ENCODE results near the gene MTFR1L. TPM values are rescaled to one million over a fixed set of nuclear protein-coding genes. Genes with fewer than 3 reads are reported as not detected.

MTFR1L gene
- polyA plus RNA-seq, 2 of the 4 experiments (the other 2 are of a cell fraction): 26.1 TPM

DNA sequence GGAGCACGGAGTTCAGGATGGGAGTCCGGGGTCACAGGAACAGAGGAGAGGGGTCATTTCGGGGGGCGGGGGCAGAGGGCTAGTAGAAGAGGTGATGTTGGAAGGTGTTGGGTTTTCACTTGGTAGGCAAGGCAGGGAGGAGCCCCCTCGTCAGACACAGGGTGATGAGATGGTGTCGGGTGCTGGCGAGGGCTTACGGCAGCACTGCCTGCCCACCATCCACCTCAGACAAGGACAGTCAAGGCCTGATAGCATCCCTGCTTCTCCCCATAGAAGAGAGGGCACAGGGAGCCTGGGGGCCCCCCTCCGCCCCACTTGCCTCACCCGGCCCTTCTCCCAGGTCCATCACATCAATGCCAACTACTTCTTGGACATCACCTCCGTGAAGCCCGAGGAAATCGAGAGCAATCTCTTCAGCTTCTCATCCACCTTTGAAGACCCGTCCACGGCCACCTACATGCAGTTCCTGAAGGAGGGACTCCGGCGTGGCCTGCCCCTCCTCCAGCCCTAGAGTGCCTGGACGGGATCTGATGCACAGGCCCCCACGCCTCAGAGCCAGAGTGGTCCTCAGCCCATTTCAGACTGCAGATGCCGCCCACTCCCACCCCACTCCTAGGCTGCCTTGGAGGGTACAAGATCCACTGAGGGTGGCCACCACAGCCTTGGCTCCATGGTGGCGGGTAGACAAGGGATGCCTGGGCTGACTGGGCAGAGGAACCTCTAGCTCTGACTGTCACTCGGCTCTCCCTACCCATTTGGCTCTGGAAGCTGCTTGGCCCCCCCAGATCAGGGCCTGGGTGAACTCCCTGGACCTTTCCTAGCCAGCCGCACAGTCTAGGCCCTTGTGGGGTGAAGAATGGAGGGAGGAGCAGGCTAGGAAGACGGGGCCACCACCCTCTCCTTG, 4.3 kb upstream of the MTFR1L start (continued):
- TF ChIP-seq CTCF (IDR thresholded peaks at IDR 0.05) (no peak), MAFK (IDR thresholded peaks at IDR 0.05; ENCODE audit: partially characterized antibody) (no peak), EHMT2 (IDR thresholded peaks at IDR 0.05; ENCODE audit: low read depth) (no peak)

DNA sequence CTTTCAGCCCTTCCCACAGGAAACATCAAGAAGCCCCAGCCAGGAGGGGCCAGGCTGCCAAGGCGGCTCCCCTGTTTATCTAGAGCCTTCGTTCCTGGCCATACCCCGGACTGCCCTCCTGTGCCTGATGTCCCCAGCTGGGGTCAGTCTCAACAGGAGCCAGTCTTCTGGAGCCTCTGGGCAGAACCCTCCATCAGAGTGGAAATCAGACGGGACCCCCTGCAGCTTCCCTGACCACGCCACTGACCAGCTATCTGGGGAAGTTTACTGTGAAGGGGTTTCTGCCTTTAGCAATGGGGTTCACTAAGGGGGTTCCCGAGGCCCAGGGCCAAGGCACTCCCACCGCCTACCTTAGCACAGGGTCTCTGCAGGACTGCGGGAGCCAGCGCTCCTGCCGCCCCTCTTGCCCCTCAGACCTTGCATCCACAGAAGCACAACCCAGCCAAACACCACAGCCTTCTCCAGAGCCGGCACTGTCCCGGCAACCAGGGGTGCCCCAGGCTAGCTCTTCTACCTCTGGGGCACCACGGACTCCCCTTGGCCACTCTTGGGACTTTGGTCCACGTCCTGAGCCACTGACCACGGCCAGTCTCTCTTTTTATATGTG, 3.5 kb upstream of the MTFR1L start:
- no peak overlapping the region for H3K27ac ChIP-seq
- peaks cover 12% of the 10 kb centered on the region for H3K4me1 ChIP-seq
- H3K4me2 ChIP-seq: no peak overlapping the region
- H3K9me3 ChIP-seq: no peaks in the 10 kb centered on the region
- H3K4me3 ChIP-seq: no peak overlapping the region
- DNase-seq (ENCODE audit: low read depth in 1 of 2, low spot score in 1 of 2) (no peak), FAIRE-seq (no peak), ATAC-seq (no peak)
- 94% methylated on average over 14 of the region's 15 CpGs for WGBS (ENCODE audit: missing lambda C conversion rate)
- TF ChIP-seq REST (IDR thresholded peaks at IDR 0.05) (no peak), ESRRA (IDR thresholded peaks at IDR 0.05; ENCODE audit: borderline replicate concordance, low read length) (no peak), HOXB13 (CRISPR knock-in tag; IDR thresholded peaks at IDR 0.05; ENCODE audit: low read depth) (no peak), PHF8 (IDR thresholded peaks at IDR 0.05; ENCODE audit: borderline replicate concordance, low read depth) (no peak), CHD2 (IDR thresholded peaks at IDR 0.05; ENCODE audit: low read length, partially characterized antibody) (no peak)
- TF ChIP-seq, protein P1, sequence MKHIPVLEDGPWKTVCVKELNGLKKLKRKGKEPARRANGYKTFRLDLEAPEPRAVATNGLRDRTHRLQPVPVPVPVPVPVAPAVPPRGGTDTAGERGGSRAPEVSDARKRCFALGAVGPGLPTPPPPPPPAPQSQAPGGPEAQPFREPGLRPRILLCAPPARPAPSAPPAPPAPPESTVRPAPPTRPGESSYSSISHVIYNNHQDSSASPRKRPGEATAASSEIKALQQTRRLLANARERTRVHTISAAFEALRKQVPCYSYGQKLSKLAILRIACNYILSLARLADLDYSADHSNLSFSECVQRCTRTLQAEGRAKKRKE (CRISPR knock-in tag; IDR thresholded peaks at IDR 0.05; ENCODE audit: low read depth): no peak
- POLR2A ChIA-PET: no interaction called here
- CTCF ChIA-PET: no interaction called here

GRCh38 chr1:25817840-25818501, 1.8 kb upstream of the MTFR1L start:
- ATAC-seq (no peak), FAIRE-seq (no peak), DNase-seq (ENCODE audit: low read depth in 1 of 2, low spot score in 1 of 2) (no peak)
- 49% methylated on average over 3 of the region's 8 CpGs for WGBS (ENCODE audit: missing lambda C conversion rate)
- ChIA-PET POLR2A (no interaction called here), CTCF (interaction anchor here (1.0 kb wide), 1 partner anchor 181 kb away, joined by 3 read pairs; no protein-coding TSS in a partner anchor)
- Histone ChIP-seq H3K4me3 (no peak overlapping the region), H3K4me2 (peak overlapping the region; percentile 83; the same call in 2 of the 3 replicates), H3K27ac (0 out of 6 replicates have a peak overlapping the region, but pooled peaks of 1 of the 2 experiments have one; percentile 13), H3K9me3 (no peaks in the 10 kb centered on the region), H3K4me1 (peaks cover 13% of the 10 kb centered on the region)
- TF ChIP-seq, protein P2, sequence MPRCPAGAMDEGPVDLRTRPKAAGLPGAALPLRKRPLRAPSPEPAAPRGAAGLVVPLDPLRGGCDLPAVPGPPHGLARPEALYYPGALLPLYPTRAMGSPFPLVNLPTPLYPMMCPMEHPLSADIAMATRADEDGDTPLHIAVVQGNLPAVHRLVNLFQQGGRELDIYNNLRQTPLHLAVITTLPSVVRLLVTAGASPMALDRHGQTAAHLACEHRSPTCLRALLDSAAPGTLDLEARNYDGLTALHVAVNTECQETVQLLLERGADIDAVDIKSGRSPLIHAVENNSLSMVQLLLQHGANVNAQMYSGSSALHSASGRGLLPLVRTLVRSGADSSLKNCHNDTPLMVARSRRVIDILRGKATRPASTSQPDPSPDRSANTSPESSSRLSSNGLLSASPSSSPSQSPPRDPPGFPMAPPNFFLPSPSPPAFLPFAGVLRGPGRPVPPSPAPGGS (IDR thresholded peaks at IDR 0.05): no peak
- TF ChIP-seq FOSB (CRISPR knock-in tag; IDR thresholded peaks at IDR 0.05) (no peak), PHF8 (IDR thresholded peaks at IDR 0.05; ENCODE audit: borderline replicate concordance, low read depth) (no peak), TP53 (CRISPR knock-in tag; IDR thresholded peaks at IDR 0.05) (no peak), NFE2L2 (conservative IDR thresholded peaks at IDR 0.05; ENCODE audit: low read length) (no peak), JUN (IDR thresholded peaks at IDR 0.05) (no peak), BHLHE40 (IDR thresholded peaks at IDR 0.05; ENCODE audit: low read depth, low read length) (no peak), TFCP2L1 (CRISPR knock-in tag; IDR thresholded peaks at IDR 0.05) (no peak), ZSCAN20 (CRISPR knock-in tag; IDR thresholded peaks at IDR 0.05) (no peak), CHD2 (IDR thresholded peaks at IDR 0.05; ENCODE audit: low read length, partially characterized antibody) (no peak), EHMT2 (IDR thresholded peaks at IDR 0.05; ENCODE audit: low read depth) (no peak), CEBPB (IDR thresholded peaks at IDR 0.05) (no peak), HEYL (CRISPR knock-in tag; IDR thresholded peaks at IDR 0.05) (no peak), ZFP36 (IDR thresholded peaks at IDR 0.05; ENCODE audit: borderline replicate concordance, partially characterized antibody) (no peak), NPAS2 (CRISPR knock-in tag; IDR thresholded peaks at IDR 0.05; ENCODE audit: borderline replicate concordance) (no peak), RNF2 (IDR thresholded peaks at IDR 0.05; ENCODE audit: borderline replicate concordance, low read depth) (no peak)
- TF ChIP-seq, protein P3, sequence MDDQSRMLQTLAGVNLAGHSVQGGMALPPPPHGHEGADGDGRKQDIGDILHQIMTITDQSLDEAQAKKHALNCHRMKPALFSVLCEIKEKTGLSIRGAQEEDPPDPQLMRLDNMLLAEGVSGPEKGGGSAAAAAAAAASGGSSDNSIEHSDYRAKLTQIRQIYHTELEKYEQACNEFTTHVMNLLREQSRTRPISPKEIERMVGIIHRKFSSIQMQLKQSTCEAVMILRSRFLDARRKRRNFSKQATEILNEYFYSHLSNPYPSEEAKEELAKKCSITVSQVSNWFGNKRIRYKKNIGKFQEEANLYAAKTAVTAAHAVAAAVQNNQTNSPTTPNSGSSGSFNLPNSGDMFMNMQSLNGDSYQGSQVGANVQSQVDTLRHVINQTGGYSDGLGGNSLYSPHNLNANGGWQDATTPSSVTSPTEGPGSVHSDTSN (IDR thresholded peaks at IDR 0.05): no peak
